HAP-1 (cell line): ENCODE data around the gene NAALADL2.
A peak's percentile ranks its signal among the peaks of the same experiment; 100 is the strongest.
"Not testable (repeated sequence)": the region's sequence is repeated elsewhere in the genome, so short reads cannot be mapped to it uniquely, and the experiment has no call there.

Source experiments
- DNase-seq, 2 experiments: peaks; one replicate each; pipeline ENCODE4 v3.0.0-alpha.2; 2016 to 2020; ENCODE audit warnings: low spot score in 2 of 2
- H3K27me3 ChIP-seq: fragments of 250-450 bp; sonication (Bioruptor Pico); 2 replicates; pipeline ENCODE4 v1.5.1; 2020; ENCODE audit warnings: low read depth, mild to moderate bottlenecking, moderate library complexity
- H3K36me3 ChIP-seq: fragments of 250-450 bp; sonication (Bioruptor Pico); replicated peaks from 2 replicates; pipeline ENCODE4 v1.5.1; 2020; ENCODE audit warnings: mild to moderate bottlenecking
- H3K4me1 ChIP-seq: fragments of 250-450 bp; sonication (Bioruptor Pico); 2 replicates; pipeline ENCODE4 v1.5.1; 2020; ENCODE audit warnings: mild to moderate bottlenecking
- H3K4me3 ChIP-seq: fragments of 250-450 bp; sonication (Bioruptor Pico); 2 replicates; pipeline ENCODE4 v1.5.1; 2020; ENCODE audit warnings: mild to moderate bottlenecking, moderate library complexity
- H3K9me3 ChIP-seq: fragments of 250-450 bp; sonication (Bioruptor Pico); 2 replicates; pipeline ENCODE4 v1.5.1; 2020; ENCODE audit warnings: mild to moderate bottlenecking, moderate library complexity
- in situ Hi-C: fragments of 300-500 bp; cut with MboI; formaldehyde crosslinking; loops from 3 replicates; pipeline ENCODE4 v1.14.3; 2020; ENCODE audit warnings: low sequenced_read_pairs, inconsistent platforms, mixed read lengths

The NAALADL2 gene

DNA sequence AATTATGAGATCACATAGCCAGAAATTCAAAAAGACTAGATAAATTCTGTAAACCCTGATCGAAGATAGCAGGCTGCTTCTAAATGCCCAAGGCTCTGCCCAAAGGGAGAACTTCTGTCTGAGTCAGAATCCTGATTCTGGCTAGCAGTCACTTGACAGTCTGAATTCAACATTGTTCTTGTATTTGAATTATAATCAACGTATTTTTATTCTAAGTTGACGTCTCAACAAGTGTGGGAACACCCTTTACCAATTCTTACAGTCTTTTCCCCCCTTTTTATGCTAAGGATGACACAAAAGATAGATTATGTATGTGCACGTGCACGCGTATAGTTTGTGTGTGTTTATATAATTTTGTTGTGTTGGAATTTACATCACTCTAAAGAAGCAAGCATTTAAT lies 552.8 kb downstream of the NAALADL2 start:
- H3K4me3 ChIP-seq: no peak overlapping the region
- no peaks in the 10 kb centered on the region for H3K36me3 ChIP-seq
- no peaks in the 10 kb centered on the region for H3K9me3 ChIP-seq
- in situ Hi-C loops: no loop called here
- DNase-seq: peak; percentile 25 to 85
- H3K4me1 ChIP-seq: peaks cover 19% of the 10 kb centered on the region
- no peaks in the 10 kb centered on the region for H3K27me3 ChIP-seq

DNA sequence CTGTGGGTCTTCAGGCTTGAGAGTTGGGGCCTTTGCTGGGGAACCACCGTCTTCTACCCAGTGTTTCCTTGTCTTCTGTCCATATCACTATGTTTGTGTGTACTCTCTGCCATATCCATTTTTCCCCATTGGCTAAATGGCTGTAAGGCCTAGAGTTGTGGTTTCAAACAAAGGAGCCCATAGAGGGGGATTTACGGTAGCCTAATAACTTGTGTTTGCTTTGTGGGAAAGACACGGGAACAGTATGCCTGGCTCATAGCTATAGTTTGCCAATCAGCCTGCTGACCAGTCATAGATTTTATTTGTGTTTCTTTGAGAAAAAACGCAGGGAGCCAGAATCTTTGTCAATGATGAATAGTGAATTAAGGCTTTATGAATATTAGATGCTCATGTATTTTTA lies 554.8 kb downstream of the NAALADL2 start:
- in situ Hi-C loops: no loop called here
- Histone ChIP-seq H3K9me3 (no peaks in the 10 kb centered on the region), H3K36me3 (no peaks in the 10 kb centered on the region), H3K27me3 (no peaks in the 10 kb centered on the region), H3K4me3 (no peak overlapping the region), H3K4me1 (peaks cover 19% of the 10 kb centered on the region)
- no peak for DNase-seq

DNA sequence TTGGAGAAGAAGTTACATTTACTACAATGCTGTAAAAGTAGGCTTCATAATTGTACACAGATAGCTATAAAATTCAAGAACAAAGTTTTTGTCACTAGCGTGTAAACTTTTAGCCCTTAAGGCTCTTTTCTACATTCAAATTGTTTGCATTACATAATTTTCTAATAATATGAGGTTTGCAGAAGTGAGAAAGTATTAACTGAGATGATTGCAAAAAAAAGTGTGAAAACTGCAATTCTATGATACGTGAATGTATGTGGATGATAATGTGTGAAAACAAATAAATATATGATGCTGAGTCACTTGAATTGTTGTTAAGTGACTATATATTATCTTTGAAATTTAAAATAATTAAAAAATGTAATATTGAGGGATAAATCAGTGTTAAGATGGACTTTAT lies 557.5 kb downstream of the NAALADL2 start:
- H3K4me1 ChIP-seq: peaks cover 9% of the 10 kb centered on the region
- in situ Hi-C loops: no loop called here
- no peaks in the 10 kb centered on the region for H3K27me3 ChIP-seq
- H3K4me3 ChIP-seq: no peak overlapping the region
- DNase-seq: no peak
- H3K9me3 ChIP-seq: no peaks in the 10 kb centered on the region
- no peaks in the 10 kb centered on the region for H3K36me3 ChIP-seq

DNA sequence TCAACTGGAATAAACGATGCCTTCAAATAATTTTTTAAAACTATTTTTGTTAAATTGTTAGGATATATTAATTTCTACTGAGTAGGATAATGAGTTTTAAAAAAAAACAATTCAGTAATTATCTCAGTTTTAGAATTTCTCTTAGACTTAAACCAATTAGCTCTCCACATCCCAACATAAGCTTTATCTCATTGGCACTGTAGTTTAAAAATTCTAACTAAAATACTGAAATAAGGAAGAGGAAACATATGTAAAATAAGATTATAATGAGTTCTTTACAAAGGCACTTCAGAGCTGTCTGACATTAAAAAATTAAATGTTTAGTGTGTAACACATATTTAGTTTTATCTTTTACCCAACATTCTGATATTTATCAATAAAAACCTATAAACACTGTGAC lies 558.3 kb downstream of the NAALADL2 start:
- in situ Hi-C loops: no loop called here
- H3K4me1 ChIP-seq: peaks cover 1% of the 10 kb centered on the region; the same call in 1 of the 2 replicates
- H3K27me3 ChIP-seq: no peaks in the 10 kb centered on the region

DNA sequence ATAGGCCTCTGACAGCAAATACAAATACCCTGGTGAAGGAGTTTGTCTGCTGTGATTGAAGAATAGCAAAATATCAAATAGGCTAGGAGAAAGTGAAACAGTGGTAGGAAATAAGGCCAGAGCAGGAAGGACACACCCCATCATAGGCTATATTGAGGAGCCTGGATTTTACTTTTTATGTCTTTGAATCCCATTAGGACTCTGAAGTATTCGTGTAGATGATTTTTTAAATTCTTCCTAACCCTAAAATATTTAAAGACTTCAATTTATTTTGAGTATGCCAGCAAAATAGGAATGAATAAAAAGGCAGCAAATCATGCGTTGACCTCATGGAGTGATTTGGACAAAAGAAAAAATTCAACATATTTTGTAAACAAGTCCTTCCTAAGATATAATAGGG lies 562.8 kb downstream of the NAALADL2 start:
- Histone ChIP-seq H3K27me3 (no peaks in the 10 kb centered on the region), H3K4me3 (no peak overlapping the region), H3K4me1 (no peaks in the 10 kb centered on the region), H3K9me3 (no peaks in the 10 kb centered on the region), H3K36me3 (no peaks in the 10 kb centered on the region)
- in situ Hi-C loops: no loop called here
- DNase-seq: no peak

More for the DNA sequence above, 558.3 kb downstream of the NAALADL2 start:
- no peak for DNase-seq
- H3K4me3 ChIP-seq: no peak overlapping the region
- no peaks in the 10 kb centered on the region for H3K9me3 ChIP-seq
- H3K36me3 ChIP-seq: no peaks in the 10 kb centered on the region

DNA sequence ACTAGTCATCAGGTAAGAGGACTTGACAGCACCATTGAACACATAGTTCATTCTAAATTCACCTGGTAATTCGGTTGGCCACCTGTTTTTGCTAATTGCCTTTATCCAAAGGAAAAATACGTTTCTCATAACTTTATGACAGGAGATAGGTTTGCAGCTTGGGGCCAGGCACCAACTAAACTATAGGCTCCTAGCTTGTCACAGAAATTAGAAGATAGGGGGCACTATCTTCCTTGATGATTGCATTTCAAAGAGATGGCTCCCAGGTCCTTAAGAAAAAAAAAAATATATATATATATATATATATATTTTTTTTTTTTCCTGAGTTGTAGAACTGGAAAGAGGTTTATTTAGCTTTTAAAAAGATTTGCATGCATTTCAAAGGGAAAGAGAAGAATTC lies 563.6 kb downstream of the NAALADL2 start:
- no peak for DNase-seq
- in situ Hi-C loops: no loop called here
- Histone ChIP-seq H3K4me1 (no peaks in the 10 kb centered on the region), H3K36me3 (no peaks in the 10 kb centered on the region), H3K27me3 (no peaks in the 10 kb centered on the region), H3K9me3 (no peaks in the 10 kb centered on the region), H3K4me3 (no peak overlapping the region)

DNA sequence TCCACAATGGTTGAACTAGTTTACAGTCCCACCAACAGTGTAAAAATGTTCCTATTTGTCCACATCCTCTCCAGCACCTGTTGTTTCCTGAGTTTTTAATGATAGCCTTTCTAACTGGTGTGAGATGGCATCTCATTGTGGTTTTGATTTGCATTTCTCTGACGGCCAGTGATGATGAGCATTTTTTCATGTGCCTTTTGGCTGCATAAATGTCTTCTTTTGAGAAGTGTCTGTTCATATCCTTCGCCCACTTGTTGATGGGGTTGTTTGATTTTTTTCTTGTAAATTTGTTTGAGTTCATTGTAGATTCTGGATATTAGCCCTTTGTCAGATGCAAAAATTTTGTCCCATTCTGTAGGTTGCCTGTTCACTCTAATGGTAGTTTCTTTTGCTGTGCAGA lies 564.7 kb downstream of the NAALADL2 start:
- H3K36me3 ChIP-seq, H3K4me3 ChIP-seq, H3K9me3 ChIP-seq, H3K4me1 ChIP-seq, DNase-seq, H3K27me3 ChIP-seq, in situ Hi-C loops: not testable (repeated sequence)

DNA sequence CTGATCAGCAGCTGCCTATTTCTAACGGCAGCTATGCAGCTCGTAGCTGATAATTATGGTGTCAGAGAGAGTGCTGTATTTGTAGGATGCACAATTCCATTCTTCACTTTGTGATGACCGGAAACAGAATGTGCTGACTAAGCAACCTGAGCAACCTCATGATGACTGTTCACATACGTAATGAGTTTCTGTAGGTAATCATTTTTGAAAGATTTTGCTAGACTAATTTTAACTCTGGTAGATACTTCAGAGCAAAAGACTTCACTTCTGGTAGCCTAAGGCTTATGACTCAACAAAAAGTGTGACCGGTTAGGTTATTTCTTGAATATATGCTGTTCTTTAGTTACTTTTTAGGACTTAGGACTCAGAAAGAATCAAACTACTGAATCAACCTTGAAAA lies 567.7 kb downstream of the NAALADL2 start:
- H3K36me3 ChIP-seq: no peaks in the 10 kb centered on the region
- DNase-seq: no peak
- in situ Hi-C loops: no loop called here
- H3K4me1 ChIP-seq: peaks cover 7% of the 10 kb centered on the region
- no peaks in the 10 kb centered on the region for H3K9me3 ChIP-seq
- H3K4me3 ChIP-seq: no peak overlapping the region
- no peaks in the 10 kb centered on the region for H3K27me3 ChIP-seq

DNA sequence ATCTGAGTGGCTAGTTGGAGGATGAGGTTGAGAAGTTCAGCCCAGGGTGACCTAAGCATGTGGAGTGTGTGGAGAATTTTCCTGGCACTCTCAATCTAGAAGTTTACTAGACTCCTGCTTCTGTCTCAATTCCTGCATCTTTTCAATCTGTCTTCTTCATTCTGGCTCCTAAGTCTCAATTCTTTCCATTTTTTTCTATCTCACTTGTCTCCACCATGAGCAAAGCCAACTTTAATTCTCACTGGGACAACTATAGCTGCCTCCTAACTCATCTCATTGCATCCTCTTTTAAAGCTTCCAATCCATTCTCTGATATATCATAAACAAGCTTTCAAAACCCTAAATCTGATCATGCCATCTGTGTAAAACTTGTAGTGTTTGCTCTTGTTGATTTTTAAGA lies 569.3 kb downstream of the NAALADL2 start:
- Histone ChIP-seq H3K4me1 (peaks cover 22% of the 10 kb centered on the region), H3K27me3 (no peaks in the 10 kb centered on the region), H3K36me3 (no peaks in the 10 kb centered on the region), H3K9me3 (no peaks in the 10 kb centered on the region), H3K4me3 (no peak overlapping the region)
- no peak for DNase-seq
- in situ Hi-C loops: no loop called here

DNA sequence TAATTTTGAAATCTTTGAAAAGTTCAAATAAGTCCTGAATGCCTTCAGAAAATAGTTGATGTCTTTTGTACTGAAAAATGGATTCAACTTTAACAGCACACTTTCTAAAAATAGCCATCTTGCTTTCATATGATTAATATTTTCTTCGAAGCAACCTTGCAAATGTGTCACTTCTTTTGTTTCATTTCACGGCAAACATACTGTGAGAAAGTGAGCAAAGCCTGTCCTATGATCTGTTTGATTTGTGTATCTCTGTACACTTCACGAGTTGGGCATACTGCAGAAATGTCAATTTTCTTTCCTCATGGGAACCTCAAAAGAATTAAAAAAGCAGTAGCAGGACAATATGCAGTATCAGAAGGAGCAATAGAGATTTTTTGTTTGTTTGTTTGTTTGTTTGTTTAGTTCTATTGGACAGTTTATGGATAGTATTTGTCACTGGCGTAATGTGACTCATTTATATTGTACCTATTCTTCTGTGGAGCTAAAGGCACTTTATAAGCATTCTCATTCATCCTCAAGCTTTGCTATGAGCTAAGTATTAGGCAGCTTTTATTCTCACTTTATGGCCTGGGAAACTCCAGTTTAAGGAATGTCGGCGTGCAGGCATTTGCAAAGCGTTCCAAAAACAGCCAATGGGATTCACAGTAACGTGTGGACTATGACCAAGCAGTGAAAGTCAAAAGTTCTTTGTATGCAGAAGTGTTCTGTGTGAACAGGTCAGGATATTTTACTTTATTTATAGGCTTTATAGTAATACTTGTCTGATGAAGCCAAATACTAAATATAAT lies 572.0 kb downstream of the NAALADL2 start:
- peak; percentile 45 to 61 for DNase-seq
- in situ Hi-C loops: no loop called here
- no peaks in the 10 kb centered on the region for H3K9me3 ChIP-seq
- no peaks in the 10 kb centered on the region for H3K36me3 ChIP-seq
- H3K4me3 ChIP-seq: no peak overlapping the region
- H3K4me1 ChIP-seq: peaks cover 24% of the 10 kb centered on the region
- no peaks in the 10 kb centered on the region for H3K27me3 ChIP-seq

DNA sequence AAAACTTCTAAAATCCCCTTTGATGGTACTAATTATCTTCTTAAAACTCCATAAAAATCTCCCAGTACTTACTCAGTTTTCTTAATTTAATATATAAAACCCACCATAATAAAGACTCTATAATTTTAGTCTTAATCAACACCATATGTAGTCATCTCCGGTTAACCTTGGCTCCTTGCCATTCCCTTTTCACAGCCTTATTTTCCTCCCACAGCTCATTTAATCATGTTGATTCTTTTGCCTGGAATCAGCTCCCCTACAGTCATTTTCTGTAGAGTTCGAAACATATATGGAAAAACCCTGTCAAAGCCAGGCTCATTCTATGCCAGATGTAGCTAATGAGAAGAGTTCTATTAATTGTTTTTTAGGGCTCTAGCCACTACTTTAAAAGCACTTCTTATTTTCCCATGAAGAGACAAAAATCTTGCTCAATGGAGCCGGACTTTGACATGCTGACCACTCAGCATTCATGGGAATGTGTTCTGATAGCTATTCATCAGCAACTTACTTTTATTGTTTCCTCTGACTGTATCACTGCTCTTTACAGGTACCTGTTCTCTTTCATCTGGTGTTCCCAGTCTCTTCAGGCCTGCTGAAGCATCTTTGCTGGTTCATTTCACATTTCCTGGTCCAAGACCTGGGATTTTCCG lies 573.4 kb downstream of the NAALADL2 start:
- DNase-seq: no peak
- Histone ChIP-seq H3K36me3 (no peaks in the 10 kb centered on the region), H3K27me3 (no peaks in the 10 kb centered on the region), H3K4me3 (no peak overlapping the region), H3K4me1 (peaks cover 24% of the 10 kb centered on the region), H3K9me3 (no peaks in the 10 kb centered on the region)
- in situ Hi-C loops: no loop called here

DNA sequence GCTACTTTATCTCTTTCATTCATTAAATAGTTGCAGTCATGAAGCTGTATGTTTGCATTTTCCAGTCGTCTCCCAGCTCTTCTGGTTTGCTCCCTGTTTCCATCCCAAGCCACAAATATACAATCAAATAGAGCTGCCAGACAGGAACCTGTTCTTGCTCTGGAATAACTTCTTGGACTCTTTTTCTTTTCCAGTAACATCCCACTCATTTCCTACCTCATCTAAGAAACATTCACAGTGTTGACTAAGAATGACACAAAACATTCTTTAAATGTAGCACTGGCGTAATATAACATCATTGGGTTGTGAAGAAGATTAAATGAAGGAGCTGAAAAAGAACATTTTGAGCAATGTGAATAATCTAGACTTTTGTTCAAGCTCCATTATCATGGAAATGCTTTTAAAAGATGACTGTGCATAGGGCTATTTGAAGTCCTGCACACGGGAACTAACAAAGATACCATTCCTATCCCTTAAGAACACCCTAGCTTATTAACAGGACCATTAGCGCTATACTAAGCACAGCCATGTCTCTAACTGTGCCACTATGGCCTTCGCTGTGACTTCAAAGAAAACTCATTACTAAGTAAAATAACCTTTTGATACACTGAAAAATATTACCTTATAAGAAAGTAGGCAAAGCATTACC lies 574.0 kb downstream of the NAALADL2 start:
- in situ Hi-C loops: no loop called here
- DNase-seq: peak in 1 of 2 experiments; percentile 67

DNA sequence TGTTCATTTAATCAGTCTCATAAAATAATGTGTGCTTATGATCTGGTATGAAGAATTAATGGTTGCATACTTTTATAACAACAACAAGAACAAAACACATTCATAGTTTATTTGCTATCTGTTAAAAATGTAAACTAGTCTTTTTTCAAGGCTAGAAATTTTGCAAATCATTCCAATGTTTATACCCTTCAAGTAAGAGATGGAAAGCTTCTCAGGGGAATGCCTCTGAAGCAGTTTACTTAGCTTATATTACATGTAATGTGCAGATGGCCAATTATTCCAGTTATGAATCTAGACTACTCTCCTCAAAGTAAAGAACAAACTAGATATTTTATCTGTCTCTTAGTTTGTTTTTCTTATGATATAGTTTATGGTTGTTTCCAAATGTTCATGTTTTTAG lies 575.4 kb downstream of the NAALADL2 start:
- Histone ChIP-seq H3K4me3 (no peak overlapping the region), H3K4me1 (peaks cover 24% of the 10 kb centered on the region), H3K27me3 (no peaks in the 10 kb centered on the region), H3K36me3 (no peaks in the 10 kb centered on the region), H3K9me3 (no peaks in the 10 kb centered on the region; the same call in 1 of the 2 replicates)
- in situ Hi-C loops: no loop called here
- DNase-seq: no peak

More for the DNA sequence above, 574.0 kb downstream of the NAALADL2 start:
- no peaks in the 10 kb centered on the region for H3K36me3 ChIP-seq
- H3K9me3 ChIP-seq: no peaks in the 10 kb centered on the region; the same call in 1 of the 2 replicates
- H3K4me3 ChIP-seq: no peak overlapping the region
- no peaks in the 10 kb centered on the region for H3K27me3 ChIP-seq
- H3K4me1 ChIP-seq: peaks cover 24% of the 10 kb centered on the region

DNA sequence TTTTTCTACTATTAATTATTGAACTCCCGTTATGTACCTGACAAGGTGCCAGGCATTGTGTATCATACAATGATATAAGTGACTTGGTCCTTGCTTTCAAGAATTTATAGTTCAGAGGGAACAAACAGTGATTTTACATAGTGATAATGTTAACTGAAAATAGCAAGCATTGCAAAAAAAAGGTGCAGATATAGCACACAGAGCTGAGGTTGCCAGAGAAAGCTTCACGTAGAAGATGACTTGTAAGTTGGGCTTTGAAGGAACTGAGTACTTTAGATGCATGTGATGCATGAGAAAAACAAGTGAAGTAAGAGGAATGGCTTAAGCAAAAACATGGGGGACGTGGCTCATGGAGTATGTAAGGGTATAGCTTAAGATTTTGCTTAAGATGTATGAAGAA lies 584.5 kb downstream of the NAALADL2 start:
- H3K4me1 ChIP-seq: no peaks in the 10 kb centered on the region
- H3K27me3 ChIP-seq: no peaks in the 10 kb centered on the region
- no peaks in the 10 kb centered on the region for H3K36me3 ChIP-seq
- DNase-seq: no peak
- H3K9me3 ChIP-seq: no peaks in the 10 kb centered on the region
- no peak overlapping the region for H3K4me3 ChIP-seq
- in situ Hi-C loops: no loop called here
